Small intestine (tissue), 16 donors: Measurements from ENCODE around the gene PLD5. TPM values are rescaled to one million over a fixed set of nuclear protein-coding genes. Genes with fewer than 3 reads are reported as not detected.

Experiments used
- DNase-seq, 2 donors: peaks; one replicate each; pipeline versions ENCODE4 v3.0.0 to v3.0.0-alpha.2; 2013
- FAIRE-seq: peaks from 2 replicates; lab custom pipeline; 2012; peaks lifted over from hg19 to GRCh38; lab: Jason Lieb, UNC
- H3K27ac ChIP-seq, 3 donors: one replicate each; pipeline ENCODE4 v1.5.1; 2013; ENCODE audit warnings: low read length in 2 of 3, mild to moderate bottlenecking in 2 of 3, control low read depth in 1 of 3, inconsistent platforms in 1 of 3, low read depth in 1 of 3, moderate library complexity in 1 of 3
- H3K27me3 ChIP-seq, 3 donors: one replicate each; pipeline ENCODE4 v1.6.1; 2013; ENCODE audit warnings: low read length in 3 of 3, inconsistent platforms in 1 of 3; ENCODE audit not compliant: control insufficient read depth in 3 of 3, insufficient read depth in 3 of 3
- H3K36me3 ChIP-seq, 3 donors: one replicate each; pipeline ENCODE4 v1.6.1; 2013; ENCODE audit warnings: low read length in 3 of 3, inconsistent platforms in 1 of 3, low read depth in 1 of 3, mild to moderate bottlenecking in 1 of 3, moderate library complexity in 1 of 3; ENCODE audit not compliant: control insufficient read depth in 3 of 3, insufficient read depth in 2 of 3
- H3K4me1 ChIP-seq, 3 donors: one replicate each; pipeline ENCODE4 v1.6.1; 2013; ENCODE audit warnings: low read length in 2 of 3, inconsistent platforms in 1 of 3, low read depth in 1 of 3, mild to moderate bottlenecking in 1 of 3, moderate library complexity in 1 of 3; ENCODE audit not compliant: control insufficient read depth in 3 of 3, insufficient read depth in 2 of 3
- H3K4me3 ChIP-seq, 3 donors: one replicate each; pipeline ENCODE4 v1.5.1; 2013; ENCODE audit warnings: low read length in 3 of 3, control low read depth in 1 of 3, inconsistent platforms in 1 of 3, low read depth in 1 of 3, mild to moderate bottlenecking in 1 of 3, moderate library complexity in 1 of 3
- H3K9me3 ChIP-seq, 2 donors: one replicate each; pipeline ENCODE4 v1.6.1; 2013; ENCODE audit warnings: low read depth in 1 of 2, low read length in 1 of 2; ENCODE audit not compliant: control insufficient read depth in 2 of 2, insufficient read depth in 1 of 2
- WGBS, 3 donors: extraction: QIAGEN DNeasy Blood & Tissue Kit; methylation state at CpG; one replicate each; pipeline ENCODE4 v1.1.7; 2013; 5-methylcytosine and 5-hydroxymethylcytosine counted together
- long read RNA-seq, 10 donors: transcript quantifications; one replicate each; lab custom pipeline, GENCODE V29; 2026
- polyA plus RNA-seq, 4 donors: library from polyadenylated mRNA; stranded (reverse) in 3 of 4; unstranded in 1 of 4; fragments of 200-250 nt in 3 of 4; fragments of 120-200 nt in 1 of 4; gene quantifications; one replicate each; pipeline versions ENCODE4 v1.2.1 to v1.2.3, GENCODE V29; 2013
- donor health status: healthy with polysubstance abuse.
- donor health status: control.
- donor health status: control.
- donor health status: Bipolar disorder and iron deficiency.
- donor health status: healthy.

Gene PLD5
- polyA plus RNA-seq = under 1 TPM in 2 of 4 donors, not detected in 2; 0.12 to 0.13 TPM
- long read RNA-seq, donor 1 = 0 reads
- long read RNA-seq, donor 2 = 0 reads
- long read RNA-seq, donor 3 = 0 reads
- long read RNA-seq, donor 4 = 0 reads
- long read RNA-seq, donor 5 = 0 reads
- long read RNA-seq, donor 6 = 0 reads
- long read RNA-seq, donor 7 = 0 reads
- long read RNA-seq, donor 8 = 0 reads
- long read RNA-seq, donor 9 = 0 reads
- long read RNA-seq, donor 10 = 0 reads

DNA sequence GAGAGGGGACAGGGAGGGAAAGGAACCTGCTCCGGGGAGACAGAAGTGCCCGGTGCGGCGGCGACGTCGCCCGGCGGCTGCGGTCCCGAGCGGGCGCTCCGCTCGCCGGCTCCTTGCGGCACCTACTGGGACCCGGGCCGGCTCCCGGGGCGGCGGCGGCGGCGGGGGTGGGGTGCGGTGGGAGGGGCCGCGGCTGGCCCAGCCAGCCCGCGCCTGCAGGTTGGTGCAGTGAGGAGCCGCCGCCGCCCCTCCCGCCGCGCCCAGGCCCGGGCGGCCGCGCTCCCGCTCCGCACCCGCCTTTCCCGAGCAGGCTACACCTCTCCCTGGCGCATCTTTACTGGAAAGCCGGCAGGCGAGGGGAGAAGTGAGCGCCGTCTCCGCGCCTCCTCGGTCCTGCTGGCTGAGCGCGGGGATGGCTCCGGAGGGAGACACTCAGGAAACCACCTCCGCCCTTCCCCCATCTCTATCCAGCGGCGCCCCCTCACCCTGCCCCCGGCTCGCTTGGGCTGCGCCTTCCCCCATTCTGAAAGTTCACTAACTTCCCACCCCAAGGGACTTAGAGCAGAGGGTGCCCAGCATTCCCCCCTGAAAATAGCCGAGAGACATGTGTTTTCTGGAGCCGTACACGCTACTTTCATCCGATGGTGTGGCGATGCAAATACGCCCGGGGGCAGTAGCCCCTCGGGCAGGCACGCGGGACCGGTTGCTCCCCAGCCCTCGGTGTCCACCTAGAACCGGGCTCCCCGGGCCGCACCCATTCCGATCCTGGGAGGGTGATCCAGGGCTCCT lies at the start of gene PLD5:
Gene PLD5 (minus strand): TSS at position 127 of the 789 bp plus-strand sequence.
- H3K4me3 ChIP-seq = peak within 1 kb of the TSS in 2 of 3 donors; percentile 10 to 18
- FAIRE-seq (no peak), DNase-seq (peak in 1 of 2 donors; percentile 2)
- peaks cover 6 to 43% (median 31%) of the 10 kb centered on the region in 3 donors for H3K27me3 ChIP-seq
- no peaks in the 10 kb centered on the region for H3K9me3 ChIP-seq
- 1 to 3% (median 3%) methylated on average over 41 to 77 of the region's 77 CpGs for WGBS, 3 donors
- H3K4me1 ChIP-seq = peaks cover 0 to 8% (median 0%) of the 10 kb centered on the region in 3 donors
- H3K27ac ChIP-seq = no peak within 1 kb of the TSS
- H3K36me3 ChIP-seq = no peaks in the 10 kb centered on the region

DNA sequence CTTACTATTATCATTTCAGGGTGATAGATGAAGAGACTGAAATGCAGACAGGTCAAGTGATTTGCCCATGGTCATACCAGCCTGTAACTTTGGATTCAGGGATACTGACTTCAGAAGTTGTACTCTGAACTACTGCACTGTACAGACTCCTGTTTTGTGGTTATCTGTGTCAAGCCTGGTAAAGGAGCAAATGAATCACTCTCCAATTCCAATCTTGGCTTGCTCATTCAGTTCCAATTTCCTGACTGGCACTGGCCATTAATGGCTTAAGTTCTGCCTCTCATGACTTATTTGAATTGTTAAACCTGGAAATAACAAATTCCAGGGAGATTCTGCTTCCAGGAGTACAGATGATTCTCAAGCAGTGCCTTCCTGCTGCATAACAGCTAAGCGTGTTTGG lies 45.4 kb upstream of the PLD5 start:
- no peak overlapping the region for H3K4me3 ChIP-seq
- no peak for DNase-seq
- no peak overlapping the region for H3K27ac ChIP-seq
- no peaks in the 10 kb centered on the region for H3K4me1 ChIP-seq
- H3K27me3 ChIP-seq = no peaks in the 10 kb centered on the region
- 71 to 83% (median 83%) methylated on average over 1 of the region's 1 CpG for WGBS, 3 donors
- peaks cover 0 to 4% of the 10 kb centered on the region in 2 donors for H3K9me3 ChIP-seq
- no peak for FAIRE-seq
- H3K36me3 ChIP-seq = no peaks in the 10 kb centered on the region

DNA sequence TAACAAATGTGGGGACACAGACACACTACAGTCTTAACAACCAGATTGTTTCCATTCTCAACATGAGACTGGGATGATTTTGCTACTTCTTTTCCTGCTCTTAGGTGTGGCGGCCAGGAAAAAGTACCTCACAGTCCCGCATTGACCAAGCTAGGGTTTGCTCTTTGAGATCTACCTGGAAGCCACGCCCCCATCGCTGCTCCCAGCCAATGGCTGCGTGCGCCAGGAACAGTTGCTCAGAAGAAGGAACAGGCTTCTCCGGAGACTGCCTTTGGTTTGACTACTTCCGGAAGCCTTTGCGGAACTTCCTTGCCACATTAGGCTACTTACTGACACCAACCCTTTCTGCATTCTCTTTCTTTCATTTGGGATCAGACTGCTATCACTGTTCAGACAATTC lies 44.2 kb upstream of the PLD5 start:
- H3K27ac ChIP-seq = no peak overlapping the region
- H3K36me3 ChIP-seq = no peaks in the 10 kb centered on the region
- WGBS, 3 donors = 86 to 91% (median 87%) methylated on average over 9 of the region's 9 CpGs
- FAIRE-seq = no peak
- H3K4me3 ChIP-seq = no peak overlapping the region
- H3K4me1 ChIP-seq = no peaks in the 10 kb centered on the region
- no peak for DNase-seq
- H3K9me3 ChIP-seq = peaks cover 0 to 4% of the 10 kb centered on the region in 2 donors
- H3K27me3 ChIP-seq = no peaks in the 10 kb centered on the region

DNA sequence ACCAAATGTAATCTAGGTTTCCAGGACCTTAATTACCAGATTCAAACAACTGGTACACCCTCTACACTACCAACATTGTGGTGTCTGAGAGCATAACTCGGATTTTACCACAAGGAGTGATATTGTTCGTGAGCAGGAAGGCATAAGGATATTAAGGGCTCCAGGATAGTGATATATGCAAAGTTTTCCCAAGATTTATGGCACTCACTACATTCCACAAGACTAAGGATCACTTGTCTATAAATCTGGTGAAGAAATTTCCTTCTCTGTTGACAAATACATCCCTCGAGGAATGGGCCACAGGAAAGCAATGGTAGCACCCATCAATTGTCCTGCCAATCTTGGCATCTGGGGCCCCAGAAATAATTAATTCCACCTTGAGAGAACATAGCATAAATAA lies 43.1 kb upstream of the PLD5 start:
- no peak for DNase-seq
- H3K27me3 ChIP-seq = no peaks in the 10 kb centered on the region
- no peaks in the 10 kb centered on the region for H3K36me3 ChIP-seq
- H3K4me3 ChIP-seq = no peak overlapping the region
- no peaks in the 10 kb centered on the region for H3K4me1 ChIP-seq
- H3K27ac ChIP-seq = no peak overlapping the region
- no peak for FAIRE-seq
- 42 to 51% (median 44%) methylated on average over 3 of the region's 3 CpGs for whole genome bisulfite sequencing, 3 donors
- H3K9me3 ChIP-seq = peaks cover 0 to 4% of the 10 kb centered on the region in 2 donors

DNA sequence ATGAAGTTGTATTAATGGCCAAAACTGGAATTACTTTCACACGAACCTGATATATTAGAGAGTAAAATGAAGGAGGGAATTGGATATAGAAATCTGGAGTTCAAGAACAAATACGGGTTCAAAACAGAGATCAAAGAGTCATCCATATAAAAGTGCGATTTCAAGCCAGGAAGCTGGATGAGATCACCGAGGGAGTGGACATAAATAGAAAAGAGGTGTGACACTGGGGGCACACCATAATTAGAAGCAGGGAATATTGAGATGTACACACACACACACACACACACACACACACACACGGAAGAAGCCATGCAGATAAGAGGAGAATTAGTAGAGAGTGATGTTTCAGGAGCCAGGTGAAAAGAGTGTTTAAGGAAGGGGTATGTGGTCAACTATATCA lies 32.3 kb upstream of the PLD5 start:
- no peak for FAIRE-seq
- WGBS, 3 donors = 73 to 81% (median 75%) methylated on average over 5 of the region's 5 CpGs

DNA sequence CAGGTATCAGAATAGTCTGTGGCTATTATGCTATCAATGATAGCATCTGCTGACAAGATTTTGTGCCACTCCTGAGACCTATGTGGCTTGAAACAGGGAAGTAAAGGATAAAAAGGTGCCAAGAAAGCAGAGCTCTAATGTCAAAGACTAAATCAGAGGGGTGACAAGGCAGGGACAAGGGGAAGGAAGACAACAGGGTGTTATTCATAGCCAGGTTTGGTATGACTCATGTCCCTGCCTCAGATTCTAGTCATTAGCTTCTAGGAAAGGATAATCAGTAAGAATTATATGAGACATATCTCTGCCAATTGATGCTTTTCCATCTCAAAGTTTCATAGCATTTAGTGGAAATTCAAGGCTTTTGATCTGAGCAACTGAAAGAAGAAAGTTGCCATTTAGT lies 31.8 kb upstream of the PLD5 start:
- Histone ChIP-seq H3K4me3 (no peak overlapping the region), H3K9me3 (no peaks in the 10 kb centered on the region), H3K27ac (no peak overlapping the region), H3K36me3 (no peaks in the 10 kb centered on the region), H3K27me3 (no peaks in the 10 kb centered on the region), H3K4me1 (no peaks in the 10 kb centered on the region)
- FAIRE-seq (no peak), DNase-seq (no peak)

More for the DNA sequence above, 32.3 kb upstream of the PLD5 start:
- no peaks in the 10 kb centered on the region for H3K4me1 ChIP-seq
- H3K27ac ChIP-seq = no peak overlapping the region
- H3K9me3 ChIP-seq = no peaks in the 10 kb centered on the region
- no peak for DNase-seq
- no peak overlapping the region for H3K4me3 ChIP-seq
- no peaks in the 10 kb centered on the region for H3K27me3 ChIP-seq
- no peaks in the 10 kb centered on the region for H3K36me3 ChIP-seq

DNA sequence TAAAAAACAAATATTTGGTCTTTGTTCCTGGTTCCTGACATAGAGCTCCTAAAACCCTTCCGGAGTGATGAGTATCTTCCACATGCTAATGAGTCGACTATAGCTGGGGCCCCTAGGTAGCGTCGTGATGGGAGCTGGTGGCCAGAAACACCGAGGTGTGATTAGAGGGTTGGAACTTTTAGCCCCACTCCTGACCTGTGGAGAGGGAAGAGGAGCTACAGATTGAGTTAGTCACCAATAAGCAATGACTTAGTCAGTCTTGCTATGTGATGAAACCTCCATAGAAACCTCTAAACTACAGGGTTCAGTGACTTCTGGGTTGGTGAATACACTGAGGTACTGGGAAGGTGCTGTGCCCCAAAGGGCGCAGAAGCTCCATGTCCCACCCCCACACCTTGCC lies 30.1 kb upstream of the PLD5 start:
- FAIRE-seq = no peak
- no peak for DNase-seq
- no peaks in the 10 kb centered on the region for H3K4me1 ChIP-seq
- H3K9me3 ChIP-seq = no peaks in the 10 kb centered on the region
- 80 to 83% (median 81%) methylated on average over 6 of the region's 6 CpGs for WGBS, 3 donors
- H3K27me3 ChIP-seq = no peaks in the 10 kb centered on the region
- no peaks in the 10 kb centered on the region for H3K36me3 ChIP-seq
- no peak overlapping the region for H3K4me3 ChIP-seq
- H3K27ac ChIP-seq = no peak overlapping the region

DNA sequence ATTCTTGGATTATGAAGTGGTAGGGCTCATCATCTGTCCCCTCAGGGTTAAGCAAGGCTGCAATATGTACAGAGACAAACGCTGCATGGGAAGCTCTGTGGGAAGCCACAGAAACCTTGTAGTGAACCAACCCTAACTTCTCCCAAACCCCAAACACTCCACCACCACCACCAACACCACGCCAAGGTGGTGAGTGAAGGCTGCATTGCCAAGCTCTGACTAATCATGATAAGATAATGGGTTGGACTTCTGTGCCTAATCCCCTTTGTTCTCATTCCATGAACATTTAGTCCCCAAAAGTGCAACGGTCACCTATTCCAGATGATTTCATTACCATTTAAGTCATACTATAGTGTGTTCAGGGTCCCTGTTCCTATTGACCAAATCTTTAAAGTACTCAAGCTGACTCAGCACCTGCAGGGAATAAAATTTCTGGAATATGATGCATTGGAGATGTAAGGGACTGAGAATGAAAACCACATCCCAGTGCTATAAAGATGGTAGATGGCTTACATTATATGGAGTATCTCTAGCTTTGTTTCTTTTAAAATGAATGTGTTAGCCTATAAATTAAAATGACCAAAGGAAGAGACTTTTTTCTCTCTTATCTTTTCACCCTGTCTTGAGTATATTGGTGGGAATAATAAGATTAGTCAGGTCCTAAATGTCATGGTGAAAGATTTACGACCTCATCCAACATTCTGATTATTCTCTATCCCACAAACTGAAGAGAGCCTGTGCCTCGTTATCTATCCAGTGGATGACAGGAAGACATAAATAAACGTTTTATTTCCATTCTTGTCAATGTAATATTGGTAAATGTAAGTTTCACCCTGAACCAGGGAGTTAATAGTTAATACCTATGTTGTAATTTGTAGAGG lies 22.6 kb upstream of the PLD5 start:
- H3K27me3 ChIP-seq = no peaks in the 10 kb centered on the region
- 26 to 50% (median 35%) methylated on average over 6 of the region's 6 CpGs for whole genome bisulfite sequencing, 3 donors

More for the DNA sequence above, 22.6 kb upstream of the PLD5 start:
- DNase-seq (no peak), FAIRE-seq (no peak)
- Histone ChIP-seq H3K36me3 (no peaks in the 10 kb centered on the region), H3K4me3 (no peak overlapping the region), H3K4me1 (no peaks in the 10 kb centered on the region), H3K27ac (no peak overlapping the region), H3K9me3 (no peaks in the 10 kb centered on the region)
